Bronchial epithelial cell (primary cell): ENCODE data around the gene IL17RD. TPM values are rescaled to one million over a fixed set of nuclear protein-coding genes. Genes with fewer than 3 reads are reported as not detected.

Experiments
- DNase-seq: peaks from one replicate; pipeline ENCODE4 v3.0.0-alpha.2; 2010; ENCODE audit warnings: low read depth
- FAIRE-seq: peaks from 2 replicates; lab custom pipeline; 2011; peaks lifted over from hg19 to GRCh38; lab: Jason Lieb, UNC
- H3K27me3 ChIP-seq: 2 replicates; pipeline ENCODE4 v1.5.1; 2011; ENCODE audit warnings: low read length; ENCODE audit not compliant: control insufficient read depth, insufficient read depth
- H3K36me3 ChIP-seq: 2 replicates; pipeline ENCODE4 v1.5.1; 2011; ENCODE audit warnings: low read length; ENCODE audit not compliant: control insufficient read depth, insufficient read depth
- H3K4me3 ChIP-seq: 2 replicates; pipeline ENCODE4 v1.5.1; 2011; ENCODE audit warnings: mild to moderate bottlenecking, low read depth, low read length, control low read depth
- total RNA-seq: library from RNA; depleted of rRNA; stranded (reverse); fragments of >200 nt; gene quantifications from 2 replicates; pipeline ENCODE4 v1.2.1, GENCODE V29; 2014
- TF ChIP-seq, protein P1 (sequence below): IDR thresholded peaks from 2 replicates; pipeline ENCODE4 v1.5.1; 2011; ENCODE audit warnings: mild to moderate bottlenecking, moderate library complexity, low read length, control low read depth, inconsistent platforms; ENCODE audit not compliant: insufficient read depth, severe bottlenecking

The IL17RD gene
- total RNA-seq, 1 donor from 2014 or later: 1.1 TPM

DNA sequence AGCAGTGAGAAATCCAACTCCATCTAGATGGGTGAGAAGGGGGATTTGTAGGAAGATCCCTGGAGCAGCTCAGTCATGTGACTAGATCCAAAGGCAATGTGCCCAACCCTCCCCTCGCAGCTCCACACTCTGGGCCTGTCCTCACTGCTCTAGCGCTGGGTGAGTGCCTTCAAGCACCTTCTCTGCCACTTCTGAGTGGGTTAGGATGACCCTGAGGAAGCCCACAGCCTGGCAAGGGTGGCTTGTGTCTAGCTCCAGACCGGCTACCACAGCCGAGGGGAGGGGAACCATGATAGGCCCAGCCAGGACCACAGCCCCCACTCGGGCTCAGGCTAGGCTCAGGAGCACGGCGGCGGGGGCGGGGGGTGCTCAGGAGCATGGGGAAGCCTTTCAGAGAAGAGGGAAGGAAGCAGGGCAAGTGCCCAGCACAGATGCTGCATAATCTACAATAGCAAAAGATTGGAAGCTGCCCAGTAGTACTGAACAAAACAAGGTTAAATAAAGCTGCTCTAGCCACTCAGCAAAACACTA, 103.0 kb downstream of the IL17RD start:
- FAIRE-seq: no peak
- no peaks in the 10 kb centered on the region for H3K27me3 ChIP-seq
- H3K36me3 ChIP-seq: no peaks in the 10 kb centered on the region
- TF ChIP-seq, protein P1, sequence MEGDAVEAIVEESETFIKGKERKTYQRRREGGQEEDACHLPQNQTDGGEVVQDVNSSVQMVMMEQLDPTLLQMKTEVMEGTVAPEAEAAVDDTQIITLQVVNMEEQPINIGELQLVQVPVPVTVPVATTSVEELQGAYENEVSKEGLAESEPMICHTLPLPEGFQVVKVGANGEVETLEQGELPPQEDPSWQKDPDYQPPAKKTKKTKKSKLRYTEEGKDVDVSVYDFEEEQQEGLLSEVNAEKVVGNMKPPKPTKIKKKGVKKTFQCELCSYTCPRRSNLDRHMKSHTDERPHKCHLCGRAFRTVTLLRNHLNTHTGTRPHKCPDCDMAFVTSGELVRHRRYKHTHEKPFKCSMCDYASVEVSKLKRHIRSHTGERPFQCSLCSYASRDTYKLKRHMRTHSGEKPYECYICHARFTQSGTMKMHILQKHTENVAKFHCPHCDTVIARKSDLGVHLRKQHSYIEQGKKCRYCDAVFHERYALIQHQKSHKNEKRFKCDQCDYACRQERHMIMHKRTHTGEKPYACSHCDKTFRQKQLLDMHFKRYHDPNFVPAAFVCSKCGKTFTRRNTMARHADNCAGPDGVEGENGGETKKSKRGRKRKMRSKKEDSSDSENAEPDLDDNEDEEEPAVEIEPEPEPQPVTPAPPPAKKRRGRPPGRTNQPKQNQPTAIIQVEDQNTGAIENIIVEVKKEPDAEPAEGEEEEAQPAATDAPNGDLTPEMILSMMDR: no peak
- no peak for DNase-seq
- H3K4me3 ChIP-seq: no peak overlapping the region

DNA sequence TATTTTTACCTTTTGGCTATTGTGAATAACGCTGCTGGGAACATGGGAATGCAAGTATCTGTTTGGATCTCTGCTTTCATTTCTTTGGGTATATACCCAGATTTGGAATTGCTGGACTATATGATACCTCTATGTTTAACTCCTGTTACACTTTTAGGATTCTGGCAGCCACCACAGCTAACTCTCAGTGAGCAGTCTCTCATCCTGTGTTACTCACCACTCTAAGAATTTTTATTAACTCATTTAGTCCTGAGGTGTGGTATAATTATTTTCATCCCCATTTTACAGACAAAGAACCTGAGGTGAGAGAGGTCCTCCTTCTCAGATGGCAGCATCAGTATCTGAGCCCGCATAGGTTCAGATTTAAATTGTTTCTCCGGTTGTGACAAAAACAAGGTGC, 103.6 kb downstream of the IL17RD start:
- H3K36me3 ChIP-seq: no peaks in the 10 kb centered on the region
- no peak for FAIRE-seq
- TF ChIP-seq, protein P1: no peak
- DNase-seq: peak; percentile 60
- no peak overlapping the region for H3K4me3 ChIP-seq
- H3K27me3 ChIP-seq: no peaks in the 10 kb centered on the region

DNA sequence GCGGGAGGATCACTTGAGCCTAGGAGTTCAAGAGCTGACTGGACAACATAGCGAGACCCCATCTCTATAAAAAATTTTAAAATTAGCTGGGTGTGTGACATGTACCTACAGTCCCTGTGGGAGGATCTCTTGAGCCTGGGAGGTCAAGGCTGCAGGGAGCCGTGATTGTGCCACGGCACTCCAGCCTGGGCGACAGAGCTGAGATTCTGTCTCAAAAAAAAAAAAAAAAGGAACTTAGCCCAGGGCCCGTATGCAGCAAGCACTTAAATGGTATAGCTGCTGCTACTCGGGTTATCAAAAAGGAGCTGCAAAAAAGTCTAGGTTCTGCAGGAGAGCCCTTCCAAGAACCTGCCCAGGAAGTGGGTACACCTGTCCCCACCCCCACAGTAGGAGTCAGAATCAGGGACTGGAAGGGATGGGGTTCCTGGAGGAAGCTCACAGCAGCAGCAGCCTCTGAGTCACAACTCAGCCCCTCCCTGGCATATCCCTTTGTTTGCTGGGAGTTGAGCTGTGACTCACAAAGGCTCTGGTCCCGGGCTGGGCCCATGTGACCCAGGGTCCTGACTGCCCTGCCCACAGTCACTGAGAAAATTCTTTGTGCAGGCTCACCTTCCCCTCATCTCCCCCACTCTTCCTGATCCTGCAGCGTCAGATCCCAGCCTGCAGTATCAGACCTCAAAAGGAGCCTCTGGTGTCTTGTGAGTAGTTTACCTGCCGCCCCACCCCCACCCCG, 104.9 kb downstream of the IL17RD start, which contains the start of gene SPATA12:
Gene SPATA12 (plus strand): TSS at position 576 of the 733 bp plus-strand sequence. CDS start 13,031 bp downstream, outside the sequence.
- Histone ChIP-seq H3K27me3 (no peaks in the 10 kb centered on the region), H3K4me3 (no peak within 1 kb of the TSS), H3K36me3 (no peaks in the 10 kb centered on the region)
- TF ChIP-seq, protein P1: no peak
- DNase-seq (peak; percentile 98), FAIRE-seq (no peak)

DNA sequence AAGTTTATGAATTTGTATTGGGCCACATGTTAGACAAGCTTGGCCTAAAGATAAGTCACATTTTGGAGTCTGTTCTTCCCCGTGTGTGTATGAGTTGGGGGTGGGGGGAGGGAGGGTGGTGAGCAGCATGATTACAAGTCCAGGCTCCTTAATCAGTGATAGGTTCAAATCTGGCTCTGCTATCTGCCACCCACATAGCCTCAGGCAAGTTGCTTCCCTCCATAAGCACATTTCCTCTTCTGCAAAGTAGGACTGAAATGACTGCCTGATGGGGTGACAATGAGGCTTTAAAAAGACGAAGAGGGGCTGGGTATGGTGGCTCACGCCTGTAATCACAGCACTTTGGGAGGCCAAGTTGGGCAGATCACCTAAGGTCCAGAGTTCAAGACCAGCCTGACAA, 105.7 kb downstream of the IL17RD start:
- TF ChIP-seq, protein P1: no peak
- H3K27me3 ChIP-seq: no peaks in the 10 kb centered on the region
- DNase-seq (peak; percentile 45), FAIRE-seq (no peak)
- H3K36me3 ChIP-seq: no peaks in the 10 kb centered on the region
- no peak overlapping the region for H3K4me3 ChIP-seq

DNA sequence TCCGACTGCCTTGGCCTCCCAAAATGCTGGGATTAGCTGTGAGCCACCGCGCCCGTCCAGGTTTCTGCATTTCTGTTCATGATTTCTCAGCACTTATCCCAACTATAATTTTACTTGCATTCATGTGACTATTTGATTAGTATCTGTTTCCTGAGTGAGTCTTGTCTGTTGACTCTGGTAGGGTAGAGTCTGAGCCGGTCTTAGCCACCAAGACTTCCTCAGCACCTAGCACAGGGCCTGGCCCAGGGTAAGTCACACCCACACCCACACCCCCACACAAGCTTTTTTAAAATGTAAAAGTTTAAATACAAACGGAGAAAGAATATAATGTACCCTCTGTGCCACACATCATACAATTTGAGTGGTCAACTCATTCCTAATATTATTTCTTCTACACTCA, 107.8 kb downstream of the IL17RD start:
- Histone ChIP-seq H3K4me3 (no peak overlapping the region), H3K27me3 (no peaks in the 10 kb centered on the region), H3K36me3 (no peaks in the 10 kb centered on the region)
- DNase-seq (no peak), FAIRE-seq (no peak)
- TF ChIP-seq, protein P1: no peak
